ENCODE results near the gene GDPD4.

Gene GDPD4, protein sequence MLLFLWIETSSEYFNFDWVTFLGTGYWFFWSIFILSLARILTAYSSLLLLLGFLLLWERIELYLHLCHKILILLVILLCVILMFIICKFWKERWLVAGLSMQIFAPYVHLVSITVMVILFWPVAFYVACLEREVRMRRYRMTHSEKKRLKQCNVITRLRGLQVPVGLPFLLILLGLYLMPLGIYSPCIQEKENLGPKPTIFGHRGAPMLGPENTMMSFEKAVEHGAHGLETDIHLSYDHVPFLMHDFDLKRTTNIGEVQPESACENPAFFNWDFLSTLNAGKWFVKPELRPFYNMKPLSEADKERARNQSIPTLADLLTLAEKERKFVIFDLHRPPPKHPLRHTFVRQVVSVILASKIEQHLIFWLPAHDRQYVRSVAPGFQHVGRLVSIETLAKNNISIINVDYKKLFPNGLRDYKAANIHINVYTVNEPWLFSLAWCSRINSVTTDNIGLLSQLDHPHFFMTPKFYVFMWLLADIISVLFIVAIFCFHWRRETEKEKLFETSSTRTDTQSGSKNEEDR

DNA sequence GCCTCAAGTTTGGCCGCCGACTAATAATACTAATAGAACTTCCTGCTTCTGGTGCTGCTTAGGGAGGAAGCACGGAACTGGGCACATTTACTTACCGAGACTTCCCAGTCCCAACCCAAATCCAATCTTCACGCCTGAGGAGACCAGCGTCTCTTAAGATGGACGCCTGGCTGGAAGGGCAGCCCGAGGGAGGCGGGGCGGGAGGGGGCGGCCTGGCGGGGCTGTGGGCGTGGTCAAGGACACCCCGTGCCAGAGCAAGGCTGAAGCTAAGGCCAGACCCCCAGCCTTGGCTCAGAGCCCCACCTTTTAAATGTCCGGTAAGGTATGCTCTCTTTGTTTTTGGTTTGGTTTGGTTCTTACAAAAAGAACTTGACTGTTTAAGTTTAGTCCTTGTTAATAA is at the start of gene GDPD4:
Gene GDPD4, minus strand, starts transcription at position 177 of the 400 bp plus-strand sequence. CDS start 16,549 bp downstream, outside the sequence.
- H3K4me3 ChIP-seq (ENCODE audit: low read depth, low read length), result no peak within 1 kb of the TSS

DNA sequence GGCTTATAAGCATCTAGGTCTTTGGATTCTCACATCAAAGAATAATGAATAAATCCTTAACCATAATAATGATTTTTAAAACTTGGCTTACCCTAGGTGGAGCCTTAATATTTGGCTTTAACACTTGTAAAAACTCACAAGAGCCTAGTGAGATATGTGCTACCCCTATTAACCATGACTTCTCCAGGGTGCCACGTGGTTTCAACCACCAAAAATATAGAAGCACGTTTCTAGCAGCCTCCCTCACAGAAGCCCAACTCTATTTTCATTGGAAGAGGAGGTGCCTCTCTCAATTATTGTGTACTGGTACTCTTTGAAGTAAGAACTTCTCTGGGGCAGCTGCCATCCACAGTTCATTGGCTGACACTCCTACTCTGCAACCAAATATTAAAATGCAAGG is 46.5 kb upstream of the GDPD4 start:
- no peak for DNase-seq (ENCODE audit: low read depth)

More for the DNA sequence above, at the start of gene GDPD4:
- no peak for DNase-seq (ENCODE audit: low read depth)

DNA sequence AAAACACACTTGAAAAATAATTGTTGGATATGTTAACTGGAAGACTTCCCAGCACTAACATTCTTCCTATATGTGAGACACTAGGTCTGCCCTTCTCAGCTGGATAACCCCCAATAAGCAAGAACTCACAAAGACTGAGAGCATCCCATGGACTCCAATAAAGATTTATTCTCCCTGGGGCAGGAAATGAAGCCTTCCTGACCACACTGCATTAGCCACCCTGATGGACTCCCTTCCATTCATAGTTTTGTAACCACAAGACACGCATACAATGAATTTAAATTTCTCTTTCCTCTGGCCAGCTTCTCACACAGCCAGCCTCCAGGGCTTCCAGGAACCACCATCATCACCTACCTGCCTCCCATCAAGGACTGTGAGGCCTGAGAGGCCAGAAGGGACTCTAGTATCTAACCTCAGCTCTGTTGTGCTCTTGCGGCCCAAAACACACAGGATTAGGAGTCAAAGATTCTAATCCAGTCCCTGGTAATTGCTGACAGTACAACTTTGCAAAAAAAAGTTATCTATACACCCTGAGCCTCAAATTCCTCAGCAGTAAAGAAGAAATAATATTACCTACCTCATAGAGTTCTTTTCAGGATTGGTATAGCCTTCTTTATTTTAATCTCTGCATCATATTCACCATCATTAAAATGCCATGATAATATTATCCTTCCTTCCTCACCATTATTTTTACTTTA is 45.6 kb upstream of the GDPD4 start:
- DNase-seq (ENCODE audit: low read depth), result peak; percentile 76
- no peak overlapping the region for H3K4me3 ChIP-seq (ENCODE audit: low read depth, low read length)

More for the DNA sequence above, 46.5 kb upstream of the GDPD4 start:
- H3K4me3 ChIP-seq (ENCODE audit: low read depth, low read length), result no peak overlapping the region

DNA sequence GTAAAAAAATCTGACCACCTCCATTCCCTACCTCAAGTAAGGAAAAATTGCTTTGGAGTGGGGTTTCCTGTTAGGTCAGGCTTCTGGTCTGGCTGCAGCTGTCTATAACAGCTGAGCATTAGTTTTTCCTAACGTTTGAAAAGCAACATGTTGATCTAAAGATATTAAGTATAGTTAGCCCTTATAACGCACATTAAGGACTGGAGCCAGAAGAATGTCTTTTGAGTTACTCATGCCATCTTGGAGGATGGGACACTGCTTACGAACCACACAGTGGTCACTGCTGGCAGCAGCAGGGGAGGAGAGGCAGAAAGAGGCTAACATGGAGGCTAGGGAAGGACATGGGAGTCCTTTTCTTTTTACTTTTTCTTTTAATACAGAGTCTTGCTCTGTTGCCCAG is 44.1 kb upstream of the GDPD4 start:
- peak; percentile 63 for DNase-seq (ENCODE audit: low read depth)
- H3K4me3 ChIP-seq (ENCODE audit: low read depth, low read length), result no peak overlapping the region

DNA sequence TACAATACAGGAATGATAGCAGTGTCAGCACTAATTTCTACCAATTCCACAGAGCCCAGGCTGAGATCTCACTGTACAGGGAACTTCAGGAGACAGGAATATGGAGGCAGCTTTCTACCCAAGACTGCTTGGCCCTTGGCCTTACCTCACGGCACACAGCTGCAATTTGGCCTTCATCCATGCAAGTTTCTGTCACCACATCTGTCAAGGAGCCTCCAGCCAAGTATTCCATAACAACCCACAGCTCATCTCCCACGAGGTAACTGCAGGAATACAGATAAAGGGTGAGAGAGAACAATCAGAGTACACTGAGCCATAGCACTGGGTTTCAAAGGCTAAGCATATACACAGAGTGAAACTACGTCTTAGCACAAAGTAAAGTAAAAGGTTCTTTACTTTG is 39.0 kb upstream of the GDPD4 start:
- no peak for DNase-seq (ENCODE audit: low read depth)
- H3K4me3 ChIP-seq (ENCODE audit: low read depth, low read length), result no peak overlapping the region

DNA sequence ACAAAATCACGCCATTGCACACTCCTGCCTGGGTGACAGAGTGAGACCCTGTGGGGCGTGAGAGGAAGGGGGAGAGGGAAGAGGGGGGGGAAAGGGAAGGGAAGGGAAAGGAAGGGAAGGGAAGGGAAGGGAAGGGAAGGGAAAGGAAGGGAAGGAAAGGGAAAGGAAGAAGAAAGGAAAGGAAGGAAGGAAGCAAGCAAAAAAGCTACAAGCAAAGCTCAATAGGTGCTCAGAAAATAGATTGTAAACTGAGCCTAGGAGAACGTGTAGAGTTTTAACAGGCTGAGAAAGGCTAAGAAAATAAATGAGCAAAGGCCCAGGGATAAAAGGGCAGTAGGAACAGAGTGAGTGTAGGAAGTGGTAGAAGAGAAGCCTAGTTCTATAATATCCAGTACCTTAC is 30.8 kb upstream of the GDPD4 start:
- H3K4me3 ChIP-seq (ENCODE audit: low read depth, low read length), result no peak overlapping the region
- DNase-seq (ENCODE audit: low read depth), result no peak

DNA sequence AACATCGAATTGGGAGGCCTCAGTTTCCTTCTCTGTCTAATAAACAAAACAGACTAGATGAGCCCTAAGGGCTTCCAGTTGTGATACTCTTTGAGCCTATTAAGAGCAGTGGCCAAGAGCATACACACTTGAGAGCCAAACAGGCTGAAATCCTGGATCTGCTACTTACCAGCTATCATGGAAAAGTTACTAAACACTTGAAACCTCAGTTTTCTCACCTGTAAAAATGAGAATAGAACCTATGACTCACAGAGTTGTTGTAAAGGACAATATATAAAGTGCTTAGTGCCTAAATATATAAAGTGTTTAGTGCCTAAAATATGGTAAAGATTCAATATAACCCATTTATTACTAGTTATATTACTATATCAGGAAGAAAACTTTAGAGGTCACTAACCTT is 23.7 kb upstream of the GDPD4 start:
- DNase-seq (ENCODE audit: low read depth), result no peak
- H3K4me3 ChIP-seq (ENCODE audit: low read depth, low read length), result no peak overlapping the region

DNA sequence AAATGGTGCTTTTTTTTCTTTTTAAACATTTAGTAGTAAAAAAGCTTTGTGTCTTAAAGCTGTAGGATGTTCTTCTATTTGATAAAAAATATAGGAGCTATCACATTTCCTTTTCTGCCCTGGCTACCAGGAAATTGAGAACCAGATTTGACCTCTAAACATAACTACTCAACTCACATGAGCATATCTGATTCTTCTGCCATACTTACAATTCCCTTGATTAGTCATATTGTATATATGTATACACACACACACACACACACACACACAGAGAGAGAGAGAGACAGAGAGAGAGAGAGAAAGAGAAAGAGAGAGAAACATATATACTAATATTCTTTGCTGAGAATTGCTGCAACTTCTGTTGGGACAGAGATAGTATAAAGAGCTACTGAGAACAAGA is 23.0 kb upstream of the GDPD4 start:
- no peak for DNase-seq (ENCODE audit: low read depth)

DNA sequence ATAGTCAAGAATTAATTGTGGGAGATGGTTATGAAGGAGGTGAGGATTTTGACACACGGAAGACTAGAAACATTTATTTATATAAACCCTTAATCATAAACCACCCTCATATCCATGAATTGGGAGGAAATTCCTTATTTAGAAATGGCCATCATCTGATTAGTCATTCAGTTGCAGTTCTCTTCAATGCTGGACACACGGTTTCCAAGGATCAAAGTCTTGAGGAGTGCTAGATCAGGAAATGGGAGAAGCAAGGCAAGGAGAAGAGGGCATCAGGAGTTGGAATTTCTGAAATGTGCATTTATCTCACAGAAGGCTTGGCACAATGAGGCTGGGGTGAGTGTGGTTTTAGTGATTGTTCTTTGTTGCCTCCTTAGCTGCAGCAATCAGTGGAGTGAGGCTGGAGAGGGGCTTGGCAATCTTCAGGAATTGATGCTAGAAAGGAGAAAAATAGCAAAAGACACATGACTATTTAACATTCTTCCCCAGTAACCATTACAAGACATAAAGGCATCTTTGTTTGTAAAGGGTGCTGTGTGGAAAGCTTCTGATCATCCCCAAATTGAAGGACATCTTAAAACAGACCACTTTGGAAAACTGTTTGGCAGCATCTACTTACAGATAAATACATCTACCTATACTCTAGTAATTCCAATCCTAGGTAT is 21.6 kb upstream of the GDPD4 start:
- DNase-seq (ENCODE audit: low read depth), result no peak
- no peak overlapping the region for H3K4me3 ChIP-seq (ENCODE audit: low read depth, low read length)

More for the DNA sequence above, 23.0 kb upstream of the GDPD4 start:
- H3K4me3 ChIP-seq (ENCODE audit: low read depth, low read length), result no peak overlapping the region

DNA sequence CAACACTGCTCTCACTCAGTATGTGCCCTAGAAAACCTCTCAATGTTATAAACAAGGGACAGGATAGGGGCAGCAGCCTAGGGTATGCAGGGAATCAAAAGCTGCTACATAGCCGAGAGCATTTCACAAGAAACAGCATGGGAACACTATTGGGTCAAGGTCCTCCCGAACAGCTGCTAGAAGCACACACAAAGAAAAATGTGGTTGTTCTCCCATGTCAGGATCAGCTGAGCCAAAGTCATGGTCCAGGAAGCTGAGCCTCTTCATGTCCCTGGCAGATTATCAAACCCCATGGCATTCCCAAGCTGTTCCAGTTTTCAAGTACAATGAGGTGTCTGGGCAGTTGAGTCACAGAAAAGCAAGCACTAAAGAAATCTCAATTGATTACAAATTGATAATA is 21.0 kb upstream of the GDPD4 start:
- H3K4me3 ChIP-seq (ENCODE audit: low read depth, low read length), result no peak overlapping the region
- DNase-seq (ENCODE audit: low read depth), result peak; percentile 84

DNA sequence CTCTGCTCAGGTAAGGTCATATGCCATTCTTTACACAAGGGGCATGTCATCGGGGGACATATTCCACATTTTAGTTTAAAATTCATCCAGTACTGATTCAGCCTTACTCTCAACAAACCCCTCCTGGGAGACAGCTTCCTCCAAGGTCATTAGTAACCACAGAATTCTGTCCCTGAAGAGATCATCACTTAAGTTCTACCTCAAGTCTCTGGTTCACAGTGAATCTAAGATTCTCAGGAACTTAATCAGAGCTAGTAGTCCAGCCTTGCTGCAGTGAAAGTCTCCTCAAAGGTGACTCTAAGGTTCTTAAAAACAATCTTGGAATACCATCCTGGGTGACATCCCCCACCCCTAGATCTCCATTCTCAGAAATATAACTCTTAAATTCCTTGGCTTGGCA is 18.9 kb upstream of the GDPD4 start:
- no peak overlapping the region for H3K4me3 ChIP-seq (ENCODE audit: low read depth, low read length)
- DNase-seq (ENCODE audit: low read depth), result no peak

DNA sequence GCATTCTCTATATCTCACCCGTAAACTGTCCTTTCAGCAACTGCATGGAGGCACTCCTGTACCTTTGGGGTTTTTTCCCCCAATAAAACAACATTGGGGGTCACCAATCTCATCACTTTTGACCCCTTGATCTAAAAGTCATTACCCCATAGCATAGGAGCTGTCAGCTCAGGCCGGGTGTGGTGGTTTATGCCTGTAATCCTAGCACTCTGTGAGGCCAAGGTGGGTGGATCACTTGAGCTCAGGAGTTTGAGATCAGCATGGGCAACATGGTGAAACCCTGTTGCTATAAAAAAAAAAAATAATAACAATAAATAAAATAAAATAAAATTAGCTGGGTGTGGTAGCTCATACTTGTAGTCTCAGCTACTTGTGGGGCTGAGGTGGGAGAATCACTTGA is 17.1 kb upstream of the GDPD4 start:
- no peak for DNase-seq (ENCODE audit: low read depth)
- no peak overlapping the region for H3K4me3 ChIP-seq (ENCODE audit: low read depth, low read length)

DNA sequence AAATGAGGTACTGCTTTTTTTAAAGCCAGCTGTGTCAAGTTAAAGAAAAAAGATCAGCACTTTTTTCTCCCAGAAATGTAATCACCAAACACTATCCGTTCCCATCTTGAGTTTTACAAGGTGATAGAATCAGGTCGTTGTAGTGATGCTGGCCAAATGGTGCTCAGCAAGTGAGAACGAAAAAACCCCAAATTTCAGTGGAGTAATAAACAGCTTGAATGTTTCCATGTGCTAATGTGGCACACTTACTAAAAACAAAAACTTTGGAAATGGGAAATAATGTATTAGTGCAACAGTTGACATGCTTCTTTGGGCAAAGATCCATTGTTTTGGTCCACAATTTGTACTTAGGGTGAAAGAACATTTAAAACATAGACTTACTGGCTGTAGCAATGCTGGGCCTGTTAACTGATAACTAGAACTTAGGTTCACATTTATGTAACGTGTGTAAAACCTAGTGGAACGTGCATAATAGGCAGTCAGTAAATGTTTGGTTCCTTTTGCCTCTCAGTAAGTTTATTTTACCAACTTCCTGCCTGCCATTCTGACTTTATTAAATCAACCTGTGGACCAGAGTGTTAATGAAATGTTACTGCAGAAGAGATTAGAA is 15.4 kb upstream of the GDPD4 start:
- no peak overlapping the region for H3K4me3 ChIP-seq (ENCODE audit: low read depth, low read length)
- DNase-seq (ENCODE audit: low read depth), result no peak

DNA sequence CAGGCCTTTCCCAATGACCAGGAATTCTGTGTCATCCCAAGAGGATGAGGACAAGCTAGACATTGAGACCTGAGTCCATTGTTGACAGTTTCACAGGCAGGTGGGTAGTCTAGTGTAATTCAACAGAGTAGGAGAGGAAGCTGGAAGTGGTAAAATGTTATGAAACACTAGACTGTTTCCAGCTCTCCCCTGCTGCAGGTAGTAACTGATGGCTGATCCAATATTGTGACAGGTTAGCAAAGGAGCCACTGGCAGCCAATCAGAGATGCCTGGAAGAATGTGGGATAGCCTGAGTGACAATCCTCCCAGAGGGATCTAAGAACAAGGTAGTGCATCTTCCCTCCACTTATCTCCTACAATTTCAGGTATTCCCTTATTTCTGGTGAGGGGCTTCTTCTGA is 10.6 kb upstream of the GDPD4 start:
- DNase-seq (ENCODE audit: low read depth), result no peak
- no peak overlapping the region for H3K4me3 ChIP-seq (ENCODE audit: low read depth, low read length)

DNA sequence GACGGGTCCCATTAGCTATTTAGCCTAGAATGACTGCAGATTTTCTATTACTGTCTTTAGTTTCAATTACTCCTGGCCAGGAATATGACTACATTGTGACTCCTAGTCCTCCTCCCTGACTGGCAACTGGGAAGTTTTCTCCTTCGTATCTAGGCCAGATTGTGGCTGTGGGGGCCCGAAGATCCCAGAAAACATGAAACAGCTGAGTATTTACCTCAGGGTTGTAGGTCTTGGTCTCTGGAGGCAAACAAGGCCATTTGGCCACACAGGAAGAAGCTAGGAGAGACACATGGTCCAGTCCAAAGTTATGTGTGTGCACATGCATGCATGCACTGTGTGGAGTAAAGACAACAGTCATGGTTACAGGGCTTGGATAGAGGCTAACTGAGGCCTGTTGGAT is 10.2 kb upstream of the GDPD4 start:
- no peak overlapping the region for H3K4me3 ChIP-seq (ENCODE audit: low read depth, low read length)

DNA sequence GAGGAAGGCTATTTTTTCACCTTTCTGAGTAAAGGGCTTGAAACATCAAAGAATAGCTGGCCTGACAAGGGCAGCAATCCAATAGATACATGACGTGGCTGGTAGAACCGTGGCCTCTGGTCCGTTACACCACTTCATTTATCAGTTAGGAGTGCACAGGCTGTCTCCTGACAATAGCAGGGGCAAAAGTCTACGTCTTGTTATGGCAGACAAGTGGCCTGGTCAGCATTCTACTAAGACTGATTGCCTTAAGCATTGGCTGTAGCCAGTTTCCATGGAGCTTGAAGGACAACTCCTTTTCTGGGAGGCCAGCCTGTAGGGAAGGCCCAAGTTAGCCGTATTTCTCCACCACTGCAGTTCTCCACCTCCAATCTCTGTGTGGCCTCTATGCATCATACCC is 9.2 kb upstream of the GDPD4 start:
- DNase-seq (ENCODE audit: low read depth), result no peak
- H3K4me3 ChIP-seq (ENCODE audit: low read depth, low read length), result no peak overlapping the region

More for the DNA sequence above, 10.2 kb upstream of the GDPD4 start:
- DNase-seq (ENCODE audit: low read depth), result no peak

DNA sequence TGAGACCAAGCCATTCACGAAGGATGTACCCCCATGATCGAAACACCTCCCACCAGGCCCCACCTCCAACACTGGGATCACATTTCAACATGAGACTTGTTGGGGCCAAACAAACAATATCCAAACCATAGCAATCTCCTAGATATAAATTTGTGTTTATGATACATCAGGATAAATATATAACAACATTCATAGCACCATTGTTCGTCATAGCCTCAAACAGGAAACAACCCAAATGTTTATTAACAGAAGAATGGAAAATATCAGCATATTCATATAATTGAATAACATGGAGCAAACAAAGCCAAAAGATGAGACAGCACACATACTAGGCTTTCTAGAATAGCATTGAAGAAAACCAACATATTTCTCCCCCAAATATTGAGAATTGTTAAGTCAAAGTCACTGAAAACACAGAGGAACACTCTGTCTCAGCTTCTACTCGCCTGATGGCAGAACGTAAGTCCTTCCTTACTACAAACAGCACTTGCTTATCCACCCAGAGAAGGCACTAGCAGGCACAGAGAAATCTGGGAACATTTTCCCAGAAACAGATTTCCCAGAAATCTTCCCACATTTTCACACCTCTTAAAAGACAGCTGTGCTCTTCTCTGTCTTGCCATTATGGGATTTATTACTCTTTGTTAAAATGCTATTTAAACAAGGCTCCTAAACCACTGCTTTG is 8.1 kb upstream of the GDPD4 start:
- DNase-seq (ENCODE audit: low read depth), result no peak
- no peak overlapping the region for H3K4me3 ChIP-seq (ENCODE audit: low read depth, low read length)

DNA sequence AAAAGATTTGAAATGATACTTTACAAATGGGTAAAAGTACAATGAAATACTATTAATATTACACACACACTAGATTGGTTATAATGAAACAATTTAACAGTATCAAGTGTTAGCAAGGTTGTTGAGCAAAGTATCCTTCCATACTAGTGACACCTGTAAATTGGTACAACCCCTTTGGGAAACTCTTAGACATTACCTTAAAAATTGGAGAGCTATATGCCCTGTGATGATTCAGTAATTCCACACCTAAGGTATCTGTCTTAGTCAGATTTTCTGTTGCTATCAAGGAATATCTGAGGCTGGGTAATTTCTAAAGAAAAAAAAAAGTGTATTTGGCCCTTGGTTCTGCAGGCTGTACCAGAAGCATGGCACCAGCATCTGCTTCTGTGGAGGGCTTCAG is 7.4 kb upstream of the GDPD4 start:
- DNase-seq (ENCODE audit: low read depth), result no peak
- H3K4me3 ChIP-seq (ENCODE audit: low read depth, low read length), result no peak overlapping the region

DNA sequence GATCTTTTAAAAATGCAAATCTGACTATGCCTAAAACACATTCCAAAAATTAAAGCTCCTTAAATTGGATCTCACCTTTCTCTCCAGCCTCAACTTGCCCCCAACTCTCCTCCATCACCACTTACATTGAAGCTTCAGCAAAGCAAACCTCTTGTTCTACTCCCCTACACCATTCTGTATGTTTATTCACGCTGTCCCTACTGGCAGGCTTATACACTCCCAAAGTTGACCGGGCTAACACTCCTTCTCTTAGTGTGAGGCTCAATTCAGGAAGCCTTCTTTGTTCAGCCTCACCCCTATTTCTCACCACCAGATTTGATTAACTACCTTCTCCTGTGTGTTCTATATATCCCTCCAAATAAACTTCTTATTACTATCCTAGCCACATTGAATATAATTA is 1.8 kb upstream of the GDPD4 start:
- no peak for DNase-seq (ENCODE audit: low read depth)
- H3K4me3 ChIP-seq (ENCODE audit: low read depth, low read length), result no peak overlapping the region

Data from skeletal muscle cell (primary cell).